NT2/D1 (cell line): ENCODE data around the gene FUBP3.

Experiments
- DNase-seq: peaks from one replicate; pipeline ENCODE4 v3.0.0-alpha.2; 2011; ENCODE audit warnings: low read depth, low spot score
- H3K27me3 ChIP-seq: 2 replicates; pipeline ENCODE4 v1.6.0; 2011; ENCODE audit warnings: mild to moderate bottlenecking; ENCODE audit not compliant: insufficient read length, insufficient read depth
- H3K36me3 ChIP-seq: 2 replicates; pipeline ENCODE4 v1.6.1; 2011; ENCODE audit warnings: mild to moderate bottlenecking, low read length, mixed read lengths; ENCODE audit not compliant: insufficient read depth, insufficient read length
- H3K4me1 ChIP-seq: 2 replicates; pipeline ENCODE4 v1.5.1; 2011; ENCODE audit not compliant: insufficient read depth, insufficient read length
- H3K4me3 ChIP-seq: 2 replicates; pipeline ENCODE4 v1.5.1; 2011; ENCODE audit warnings: low read depth; ENCODE audit not compliant: insufficient read length
- H3K9ac ChIP-seq: 2 replicates; pipeline ENCODE4 v1.6.0; 2011; ENCODE audit warnings: low read depth; ENCODE audit not compliant: insufficient read length
- H3K9me3 ChIP-seq: 2 replicates; pipeline ENCODE4 v1.5.1; 2011; ENCODE audit warnings: mild to moderate bottlenecking, low read length; ENCODE audit not compliant: insufficient read depth
- SUZ12 ChIP-seq: IDR thresholded peaks from 2 replicates; pipeline ENCODE4 v1.6.1; 2011; ENCODE audit not compliant: insufficient read length, insufficient read depth; ENCODE audit errors: extremely low read depth
- YY1 ChIP-seq: IDR thresholded peaks from 2 replicates; pipeline ENCODE4 v1.6.1; 2011; ENCODE audit not compliant: insufficient read length, insufficient read depth
- ZNF274 ChIP-seq: IDR thresholded peaks from 2 replicates; pipeline ENCODE4 v1.6.1; 2011; ENCODE audit warnings: mild to moderate bottlenecking, low read depth, low read length

The FUBP3 gene

GRCh38 chr9:130608554-130609134 lies 29.3 kb downstream of the FUBP3 start:
- TF ChIP-seq YY1, result no peak
- TF ChIP-seq SUZ12, result no peak
- no peak for TF ChIP-seq ZNF274
- Histone ChIP-seq H3K27me3 (no peaks in the 10 kb centered on the region), H3K9me3 (no peaks in the 10 kb centered on the region), H3K36me3 (peaks cover 71% of the 10 kb centered on the region), H3K4me3 (no peak overlapping the region), H3K4me1 (peaks cover 5% of the 10 kb centered on the region), H3K9ac (no peak overlapping the region)
- DNase-seq, result no peak

GRCh38 chr9:130609163-130609562 lies 29.8 kb downstream of the FUBP3 start:
- Histone ChIP-seq H3K9ac (no peak overlapping the region), H3K4me1 (peaks cover 5% of the 10 kb centered on the region), H3K4me3 (no peak overlapping the region), H3K27me3 (no peaks in the 10 kb centered on the region), H3K36me3 (peaks cover 71% of the 10 kb centered on the region), H3K9me3 (no peaks in the 10 kb centered on the region)
- TF ChIP-seq SUZ12 (no peak), YY1 (no peak), ZNF274 (no peak)
- DNase-seq, result no peak

DNA sequence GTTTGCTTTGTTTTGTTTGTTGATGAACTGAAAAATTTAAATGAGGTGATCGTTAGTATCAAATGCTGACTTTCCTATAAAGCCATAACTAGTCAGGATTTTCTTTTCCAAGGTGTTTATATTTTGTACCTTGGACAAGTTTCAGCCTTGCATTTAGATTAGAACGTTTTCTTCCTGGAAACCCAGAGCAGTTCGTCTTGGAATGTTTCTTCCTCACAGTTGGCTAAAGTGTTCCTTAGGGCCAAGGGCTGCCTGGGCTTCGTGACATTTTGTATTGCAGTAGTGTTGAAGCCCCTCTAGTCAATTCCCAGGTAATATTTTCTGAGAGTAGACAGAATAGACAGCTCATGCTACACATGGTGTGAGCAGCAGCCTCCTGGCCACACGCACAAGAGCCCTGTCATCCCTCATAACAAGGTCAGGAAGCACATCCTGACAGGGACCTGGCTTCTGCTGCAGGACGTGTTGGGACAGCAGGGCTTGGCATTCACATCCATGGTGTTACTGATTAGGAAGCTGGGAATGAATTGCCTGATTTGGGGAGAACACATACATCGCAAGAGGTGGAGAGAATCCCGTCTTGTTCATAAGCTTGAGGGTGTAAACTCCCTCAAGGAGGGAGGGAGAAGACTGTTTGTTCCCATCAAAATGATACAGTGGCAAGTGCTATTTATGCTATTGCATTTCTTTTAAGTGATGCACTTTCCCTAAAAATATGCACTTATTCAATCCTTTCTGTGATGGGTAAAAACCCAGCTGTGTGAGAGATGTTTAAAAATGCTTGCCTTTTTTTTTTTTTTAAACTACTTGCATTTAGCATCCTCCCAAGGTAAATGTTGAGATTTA lies 31.7 kb downstream of the FUBP3 start:
- no peak for TF ChIP-seq YY1
- no peak for TF ChIP-seq ZNF274
- no peak for TF ChIP-seq SUZ12
- Histone ChIP-seq H3K36me3 (peaks cover 80% of the 10 kb centered on the region), H3K27me3 (no peaks in the 10 kb centered on the region), H3K4me1 (peaks cover 5% of the 10 kb centered on the region), H3K4me3 (no peak overlapping the region), H3K9me3 (no peaks in the 10 kb centered on the region), H3K9ac (no peak overlapping the region)
- no peak for DNase-seq

DNA sequence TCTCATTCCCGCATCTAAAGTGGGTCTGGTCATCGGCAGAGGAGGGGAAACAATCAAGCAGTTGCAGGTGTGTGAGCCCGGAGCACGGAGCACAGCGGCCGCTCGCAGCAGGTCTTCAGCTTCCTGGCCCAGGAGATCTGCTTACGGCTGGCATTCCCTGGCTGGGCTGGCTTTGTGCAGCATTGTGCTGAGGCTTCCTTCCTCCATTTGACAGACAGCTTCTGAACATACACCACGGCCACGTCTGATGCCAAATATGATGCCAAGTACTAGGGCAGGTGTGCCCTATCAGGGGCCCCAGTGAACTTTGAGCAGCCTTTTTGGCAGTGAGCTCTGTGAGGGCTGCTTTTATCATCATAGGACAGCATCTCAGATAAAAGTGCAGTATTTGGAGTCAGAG lies 37.1 kb downstream of the FUBP3 start:
- H3K9ac ChIP-seq, result no peak overlapping the region
- H3K4me3 ChIP-seq, result no peak overlapping the region
- H3K4me1 ChIP-seq, result no peaks in the 10 kb centered on the region
- no peaks in the 10 kb centered on the region for H3K9me3 ChIP-seq
- TF ChIP-seq ZNF274 (no peak), YY1 (no peak), SUZ12 (no peak)
- no peak for DNase-seq
- H3K36me3 ChIP-seq, result peaks cover 99% of the 10 kb centered on the region
- no peaks in the 10 kb centered on the region for H3K27me3 ChIP-seq

DNA sequence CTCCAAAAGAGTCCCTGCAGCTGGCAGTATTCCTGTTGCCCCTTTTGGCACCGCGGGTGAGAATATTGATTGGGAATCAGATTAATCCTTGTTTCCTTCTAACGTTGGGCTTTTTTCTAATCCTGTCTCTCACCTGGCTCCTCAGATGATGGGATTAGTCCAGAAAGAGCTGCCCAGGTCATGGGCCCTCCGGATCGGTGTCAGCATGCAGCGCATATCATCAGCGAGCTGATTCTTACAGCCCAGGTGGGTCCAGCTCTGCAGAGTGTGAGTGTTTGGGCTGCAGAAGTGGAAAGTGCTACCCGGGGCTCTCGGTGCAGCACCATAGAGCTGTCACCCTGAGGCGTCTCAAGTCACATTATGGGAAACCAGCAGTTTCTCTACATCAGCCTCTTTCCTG lies 44.1 kb downstream of the FUBP3 start:
- Histone ChIP-seq H3K36me3 (peaks cover 97% of the 10 kb centered on the region), H3K27me3 (no peaks in the 10 kb centered on the region), H3K4me1 (peaks cover 11% of the 10 kb centered on the region)

DNA sequence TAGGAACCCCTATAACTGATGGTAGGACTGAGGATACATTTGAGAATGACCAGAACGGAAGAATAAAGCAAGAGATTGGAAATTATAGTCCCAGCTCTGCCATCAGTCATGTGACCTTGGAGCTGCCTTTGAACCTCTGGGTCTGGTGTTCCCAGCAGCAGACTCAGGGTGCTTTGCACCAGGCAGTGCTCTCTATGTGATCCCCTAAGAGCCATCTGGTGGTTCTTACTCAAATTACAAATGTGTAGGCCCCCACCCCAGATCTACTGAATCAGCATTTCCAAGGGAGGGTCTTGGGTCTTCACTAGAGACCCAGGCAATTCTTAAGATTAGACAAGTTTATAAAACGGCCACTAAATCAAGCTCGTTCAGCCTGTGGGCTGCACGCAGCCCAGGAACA lies 44.8 kb downstream of the FUBP3 start:
- Histone ChIP-seq H3K27me3 (no peaks in the 10 kb centered on the region), H3K4me1 (peaks cover 11% of the 10 kb centered on the region), H3K36me3 (peaks cover 95% of the 10 kb centered on the region), H3K4me3 (no peak overlapping the region), H3K9ac (no peak overlapping the region), H3K9me3 (no peaks in the 10 kb centered on the region)
- no peak for DNase-seq
- TF ChIP-seq SUZ12, result no peak
- no peak for TF ChIP-seq YY1
- TF ChIP-seq ZNF274, result no peak

More for the DNA sequence above, 44.1 kb downstream of the FUBP3 start:
- Histone ChIP-seq H3K9me3 (no peaks in the 10 kb centered on the region), H3K4me3 (no peak overlapping the region), H3K9ac (no peak overlapping the region)
- no peak for TF ChIP-seq SUZ12
- TF ChIP-seq YY1, result no peak
- TF ChIP-seq ZNF274, result no peak
- DNase-seq, result no peak

DNA sequence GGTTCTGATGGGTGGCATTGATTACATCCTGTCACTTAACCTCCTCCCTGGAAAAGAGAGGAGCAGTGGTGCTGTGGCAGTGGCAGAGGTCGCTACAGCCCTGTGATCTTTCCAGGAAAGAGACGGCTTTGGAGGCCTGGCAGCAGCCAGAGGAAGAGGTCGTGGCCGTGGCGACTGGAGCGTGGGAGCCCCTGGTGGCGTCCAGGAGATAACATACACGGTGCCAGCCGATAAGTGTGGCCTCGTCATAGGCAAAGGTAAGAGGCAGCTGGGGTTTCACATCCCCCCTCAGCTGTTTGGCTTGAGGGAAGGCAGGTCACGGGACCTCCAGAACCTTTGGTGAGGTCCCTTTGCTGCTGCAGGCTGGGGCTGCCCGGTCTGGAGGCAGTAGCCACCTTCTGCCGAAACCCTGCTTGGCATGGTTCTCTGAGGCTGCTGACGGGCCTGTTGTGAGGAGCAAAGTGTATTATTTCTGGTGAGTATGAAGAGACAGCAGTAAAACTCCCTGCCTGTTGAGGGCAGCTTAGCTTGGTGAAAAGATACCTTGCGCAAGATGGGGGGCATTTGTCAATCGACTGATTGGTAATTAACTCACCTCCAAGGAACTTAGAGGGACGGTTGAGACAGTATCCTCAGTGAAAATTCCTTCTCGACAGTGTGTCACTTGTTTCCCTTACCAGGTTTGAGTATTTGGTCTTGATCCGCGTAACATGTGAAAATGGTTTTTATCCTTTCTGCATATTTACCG lies 47.0 kb downstream of the FUBP3 start:
- peaks cover 95% of the 10 kb centered on the region for H3K36me3 ChIP-seq
- H3K4me1 ChIP-seq, result peaks cover 26% of the 10 kb centered on the region
- TF ChIP-seq ZNF274 (no peak), SUZ12 (no peak), YY1 (no peak)

More for the DNA sequence above, 47.0 kb downstream of the FUBP3 start:
- no peak for DNase-seq
- Histone ChIP-seq H3K4me3 (no peak overlapping the region), H3K9me3 (no peaks in the 10 kb centered on the region), H3K9ac (no peak overlapping the region), H3K27me3 (no peaks in the 10 kb centered on the region)
